Hepatocyte (in vitro differentiated cells): ENCODE results near the gene SNTG2. TPM values are rescaled to one million over a fixed set of nuclear protein-coding genes. Genes with fewer than 3 reads are reported as not detected.

Source experiments
- DNase-seq: peaks from one replicate; pipeline ENCODE4 v3.0.0-alpha.2; 2016; ENCODE audit warnings: low spot score
- H2AFZ ChIP-seq: fragments of 200-600 bp; sonication (generic); 2 replicates; pipeline ENCODE4 v1.6.0; 2016; ENCODE audit warnings: antibody characterized with exemption, mild to moderate bottlenecking
- H3K27ac ChIP-seq: fragments of 200-600 bp; sonication (generic); 2 replicates; pipeline ENCODE4 v1.5.1; 2016; ENCODE audit warnings: mild to moderate bottlenecking
- H3K27me3 ChIP-seq: fragments of 200-600 bp; sonication (generic); 2 replicates; pipeline ENCODE4 v1.6.1; 2016
- H3K36me3 ChIP-seq: fragments of 200-600 bp; sonication (generic); replicated peaks from 2 replicates; pipeline ENCODE4 v1.5.1; 2016; ENCODE audit warnings: low read depth; ENCODE audit not compliant: insufficient read depth
- H3K4me1 ChIP-seq: fragments of 200-600 bp; sonication (generic); 2 replicates; pipeline ENCODE4 v1.5.1; 2016; ENCODE audit warnings: mild to moderate bottlenecking, moderate library complexity; ENCODE audit not compliant: insufficient read depth
- H3K4me2 ChIP-seq: fragments of 200-600 bp; sonication (generic); 2 replicates; pipeline ENCODE4 v1.6.0; 2016
- H3K4me3 ChIP-seq: fragments of 200-600 bp; sonication (generic); 2 replicates; pipeline ENCODE4 v1.5.1; 2016; ENCODE audit warnings: mild to moderate bottlenecking
- H3K79me2 ChIP-seq: fragments of 200-600 bp; sonication (generic); 2 replicates; pipeline ENCODE4 v1.6.0; 2017; ENCODE audit warnings: mild to moderate bottlenecking
- H3K9me2 ChIP-seq: fragments of 200-600 bp; sonication (generic); replicated peaks from 2 replicates; pipeline ENCODE4 v1.6.0; 2017; ENCODE audit warnings: mild to moderate bottlenecking; ENCODE audit not compliant: insufficient read depth
- H3K9me3 ChIP-seq: fragments of 200-600 bp; sonication (generic); 2 replicates; pipeline ENCODE4 v1.5.1; 2016; ENCODE audit warnings: low read depth, mild to moderate bottlenecking
- H4K20me1 ChIP-seq: fragments of 200-600 bp; sonication (generic); 2 replicates; pipeline ENCODE4 v1.6.0; 2016; ENCODE audit warnings: mild to moderate bottlenecking; ENCODE audit not compliant: insufficient read depth, poor library complexity, severe bottlenecking
- EZH2 ChIP-seq: fragments of 200-600 bp; sonication (generic); IDR thresholded peaks from 2 replicates; pipeline ENCODE4 v1.6.1; 2016; ENCODE audit warnings: antibody characterized with exemption, mild to moderate bottlenecking, borderline replicate concordance
- EZH2phosphoT487 ChIP-seq: fragments of 200-600 bp; sonication (generic); IDR thresholded peaks from one replicate; pipeline ENCODE4 v1.6.1; 2018; ENCODE audit warnings: antibody characterized with exemption, mild to moderate bottlenecking, low read depth, moderate library complexity; ENCODE audit not compliant: unreplicated experiment, severe bottlenecking
- WGBS: methylation state at CpG from one replicate; pipeline ENCODE4 v1.1.6; 2016; ENCODE audit warnings: low lambda C conversion rate; ENCODE audit errors: missing lambda C conversion rate; 5-methylcytosine and 5-hydroxymethylcytosine counted together
- polyA plus RNA-seq: library from polyadenylated mRNA; unstranded; fragments of >200 nt; fragmentation: Nextera tagmentation; extraction: Ambion mirVana; gene quantifications from 2 replicates; pipeline ENCODE4 v1.2.1, GENCODE V29; 2016
- total RNA-seq: library from RNA; depleted of rRNA; stranded (reverse); fragments of >200 nt; gene quantifications from 2 replicates; pipeline ENCODE4 v1.2.3, GENCODE V29; 2014
- TF ChIP-seq, protein P1 (sequence below): fragments of 200-600 bp; sonication (generic); IDR thresholded peaks from 2 replicates; pipeline ENCODE4 v1.5.1; 2016; ENCODE audit warnings: antibody characterized with exemption, mild to moderate bottlenecking; ENCODE audit not compliant: poor library complexity

The SNTG2 gene
- total and polyA plus RNA-seq, 2 experiments from 2014 or later = not detected

DNA sequence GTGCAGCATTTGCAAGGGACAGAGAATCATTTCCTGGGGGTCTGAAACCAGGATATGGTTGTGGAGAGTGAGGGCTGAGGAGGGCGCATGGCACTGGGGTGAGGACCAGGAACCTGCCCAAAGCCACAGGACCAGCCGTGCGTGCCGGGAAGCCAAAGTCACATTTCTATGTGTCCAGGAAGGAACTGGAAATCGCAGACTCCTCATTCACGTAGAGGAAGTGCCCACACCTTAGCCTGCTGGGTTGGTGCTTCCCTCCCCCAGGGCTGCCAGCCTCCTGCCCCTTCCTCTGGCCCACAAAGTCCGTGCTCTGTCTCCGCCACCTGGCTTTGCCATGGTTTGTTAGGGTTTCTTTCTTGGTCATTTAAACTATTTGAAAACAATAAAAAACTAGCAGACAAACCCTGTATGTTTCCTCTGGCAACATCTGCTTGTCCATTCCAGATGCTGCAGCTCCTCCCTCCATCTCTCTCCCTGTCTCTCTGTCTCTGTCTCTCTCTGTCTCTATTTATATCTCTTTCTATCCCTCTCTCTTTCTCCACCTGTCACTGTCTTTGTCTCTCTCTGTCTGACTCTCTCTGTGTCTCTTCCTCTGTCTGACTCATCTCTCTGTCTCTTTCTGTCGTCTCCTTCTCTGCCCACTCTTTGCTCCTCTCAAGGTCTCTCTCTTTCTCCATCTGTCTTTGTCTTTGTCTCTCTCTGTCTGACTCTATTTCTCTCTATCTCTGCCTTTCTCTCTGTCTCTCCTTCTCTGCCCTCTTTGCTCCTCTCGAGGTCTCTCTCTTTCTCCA lies 299.4 kb downstream of the SNTG2 start:
- whole genome bisulfite sequencing = 86% methylated on average over 10 of the region's 10 CpGs
- Histone ChIP-seq H3K27ac (no peak overlapping the region), H3K36me3 (no peaks in the 10 kb centered on the region), H3K4me1 (no peaks in the 10 kb centered on the region), H4K20me1 (no peaks in the 10 kb centered on the region), H3K4me3 (no peak overlapping the region), H3K79me2 (no peaks in the 10 kb centered on the region), H3K4me2 (no peak overlapping the region), H3K9me3 (no peaks in the 10 kb centered on the region), H3K9me2 (no peaks in the 10 kb centered on the region), H2AFZ (no peak overlapping the region), H3K27me3 (peaks cover 9% of the 10 kb centered on the region)
- DNase-seq = no peak
- TF ChIP-seq, protein P1, sequence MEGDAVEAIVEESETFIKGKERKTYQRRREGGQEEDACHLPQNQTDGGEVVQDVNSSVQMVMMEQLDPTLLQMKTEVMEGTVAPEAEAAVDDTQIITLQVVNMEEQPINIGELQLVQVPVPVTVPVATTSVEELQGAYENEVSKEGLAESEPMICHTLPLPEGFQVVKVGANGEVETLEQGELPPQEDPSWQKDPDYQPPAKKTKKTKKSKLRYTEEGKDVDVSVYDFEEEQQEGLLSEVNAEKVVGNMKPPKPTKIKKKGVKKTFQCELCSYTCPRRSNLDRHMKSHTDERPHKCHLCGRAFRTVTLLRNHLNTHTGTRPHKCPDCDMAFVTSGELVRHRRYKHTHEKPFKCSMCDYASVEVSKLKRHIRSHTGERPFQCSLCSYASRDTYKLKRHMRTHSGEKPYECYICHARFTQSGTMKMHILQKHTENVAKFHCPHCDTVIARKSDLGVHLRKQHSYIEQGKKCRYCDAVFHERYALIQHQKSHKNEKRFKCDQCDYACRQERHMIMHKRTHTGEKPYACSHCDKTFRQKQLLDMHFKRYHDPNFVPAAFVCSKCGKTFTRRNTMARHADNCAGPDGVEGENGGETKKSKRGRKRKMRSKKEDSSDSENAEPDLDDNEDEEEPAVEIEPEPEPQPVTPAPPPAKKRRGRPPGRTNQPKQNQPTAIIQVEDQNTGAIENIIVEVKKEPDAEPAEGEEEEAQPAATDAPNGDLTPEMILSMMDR = no peak
- no peak for TF ChIP-seq EZH2
- no peak for TF ChIP-seq EZH2phosphoT487

DNA sequence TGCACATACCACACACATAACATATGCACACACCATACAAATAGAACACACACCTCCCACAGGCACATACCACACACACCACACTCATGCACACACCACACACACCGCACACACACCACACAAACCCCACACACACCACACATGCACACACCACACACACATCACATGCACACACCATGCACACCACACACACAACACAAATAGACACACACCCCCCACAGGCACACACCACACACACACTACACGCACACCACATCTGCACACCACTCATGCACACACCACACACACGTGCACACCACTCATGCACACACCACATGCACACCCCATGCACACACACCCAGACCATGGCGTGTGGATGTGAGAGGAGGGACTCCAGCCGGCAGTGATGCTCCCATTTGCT lies 300.9 kb downstream of the SNTG2 start:
- H3K9me2 ChIP-seq = no peaks in the 10 kb centered on the region
- no peak for DNase-seq
- TF ChIP-seq EZH2 = no peak
- TF ChIP-seq EZH2phosphoT487 = no peak
- TF ChIP-seq, protein P1 = no peak
- no peaks in the 10 kb centered on the region for H3K79me2 ChIP-seq
- no peaks in the 10 kb centered on the region for H3K9me3 ChIP-seq
- no peaks in the 10 kb centered on the region for H3K4me1 ChIP-seq
- no peaks in the 10 kb centered on the region for H4K20me1 ChIP-seq
- no peak overlapping the region for H3K27ac ChIP-seq
- WGBS = 89% methylated on average over 5 of the region's 5 CpGs
- peaks cover 9% of the 10 kb centered on the region for H3K27me3 ChIP-seq
- H3K4me2 ChIP-seq = no peak overlapping the region
- H3K4me3 ChIP-seq = no peak overlapping the region
- H3K36me3 ChIP-seq = no peaks in the 10 kb centered on the region
- H2AFZ ChIP-seq = no peak overlapping the region

DNA sequence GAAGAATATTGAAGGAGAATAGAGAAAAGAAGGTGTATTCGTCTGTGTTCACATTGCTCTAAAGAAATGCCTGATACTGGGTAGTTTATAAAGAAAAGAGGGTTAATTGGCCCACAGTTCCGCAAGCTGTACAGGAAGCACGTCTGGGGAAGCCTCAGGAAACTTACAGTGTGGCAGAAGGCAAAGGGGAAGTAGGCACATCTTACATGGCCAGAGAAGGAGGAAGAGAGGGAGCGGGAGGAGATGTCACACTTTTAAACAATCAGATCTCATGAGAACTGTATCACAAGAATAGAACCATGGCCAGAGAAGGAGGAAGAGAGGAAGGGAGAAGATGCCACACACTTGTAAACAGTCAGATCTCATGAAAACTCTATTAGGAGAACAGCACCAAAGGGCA lies 303.0 kb downstream of the SNTG2 start:
- H3K9me3 ChIP-seq = no peaks in the 10 kb centered on the region
- H3K9me2 ChIP-seq = no peaks in the 10 kb centered on the region
- 76% methylated on average over 4 of the region's 4 CpGs for WGBS
- no peaks in the 10 kb centered on the region for H4K20me1 ChIP-seq
- DNase-seq = no peak
- H3K4me2 ChIP-seq = no peak overlapping the region
- no peak overlapping the region for H2AFZ ChIP-seq
- no peaks in the 10 kb centered on the region for H3K27me3 ChIP-seq
- H3K4me3 ChIP-seq = no peak overlapping the region
- TF ChIP-seq, protein P1 = no peak
- TF ChIP-seq EZH2phosphoT487 (no peak), EZH2 (no peak)
- no peak overlapping the region for H3K27ac ChIP-seq
- no peaks in the 10 kb centered on the region for H3K36me3 ChIP-seq
- no peaks in the 10 kb centered on the region for H3K79me2 ChIP-seq
- no peaks in the 10 kb centered on the region for H3K4me1 ChIP-seq
